ENCODE data around the gene METTL24.

The METTL24 gene

DNA sequence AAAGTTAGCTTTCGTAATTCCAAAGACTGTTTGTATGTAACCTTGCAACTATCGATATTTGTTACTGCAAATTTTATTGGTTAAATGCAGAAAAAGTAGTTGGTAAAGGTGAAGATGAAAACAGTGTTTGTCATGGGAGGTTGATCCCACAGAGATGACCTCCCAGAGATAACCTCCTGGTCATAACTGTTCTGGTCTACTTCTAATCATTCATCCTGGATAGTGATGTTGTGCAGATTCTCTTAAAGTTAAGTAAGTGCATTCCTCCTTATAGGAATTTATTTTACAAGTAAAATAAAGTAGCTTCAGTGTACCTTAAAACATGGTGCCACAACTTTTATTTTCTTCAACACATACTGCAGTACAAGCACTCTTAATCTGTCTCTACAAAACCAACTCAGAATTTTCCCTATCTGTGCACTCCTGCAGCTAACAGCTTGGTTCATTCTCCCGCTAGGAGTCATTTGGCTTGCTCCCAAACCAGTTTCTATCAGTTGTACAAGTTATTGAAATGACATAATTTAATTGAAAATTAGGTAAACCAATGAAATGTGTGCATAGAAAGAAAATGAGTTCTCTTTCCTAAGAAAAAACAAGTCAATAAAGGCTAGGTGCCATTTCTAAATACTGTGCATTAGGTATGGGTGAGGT, 19.2 kb downstream of the METTL24 start:
- TF ChIP-seq ISL1 (CRISPR knock-in tag; IDR thresholded peaks at IDR 0.05), result peak; percentile 82
- no peak for TF ChIP-seq PPARA (CRISPR knock-in tag; IDR thresholded peaks at IDR 0.05; ENCODE audit: borderline replicate concordance)
- no peak for TF ChIP-seq RARB (CRISPR knock-in tag; IDR thresholded peaks at IDR 0.05)
- TF ChIP-seq, protein P1, sequence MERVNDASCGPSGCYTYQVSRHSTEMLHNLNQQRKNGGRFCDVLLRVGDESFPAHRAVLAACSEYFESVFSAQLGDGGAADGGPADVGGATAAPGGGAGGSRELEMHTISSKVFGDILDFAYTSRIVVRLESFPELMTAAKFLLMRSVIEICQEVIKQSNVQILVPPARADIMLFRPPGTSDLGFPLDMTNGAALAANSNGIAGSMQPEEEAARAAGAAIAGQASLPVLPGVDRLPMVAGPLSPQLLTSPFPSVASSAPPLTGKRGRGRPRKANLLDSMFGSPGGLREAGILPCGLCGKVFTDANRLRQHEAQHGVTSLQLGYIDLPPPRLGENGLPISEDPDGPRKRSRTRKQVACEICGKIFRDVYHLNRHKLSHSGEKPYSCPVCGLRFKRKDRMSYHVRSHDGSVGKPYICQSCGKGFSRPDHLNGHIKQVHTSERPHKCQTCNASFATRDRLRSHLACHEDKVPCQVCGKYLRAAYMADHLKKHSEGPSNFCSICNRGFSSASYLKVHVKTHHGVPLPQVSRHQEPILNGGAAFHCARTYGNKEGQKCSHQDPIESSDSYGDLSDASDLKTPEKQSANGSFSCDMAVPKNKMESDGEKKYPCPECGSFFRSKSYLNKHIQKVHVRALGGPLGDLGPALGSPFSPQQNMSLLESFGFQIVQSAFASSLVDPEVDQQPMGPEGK (CRISPR knock-in tag; IDR thresholded peaks at IDR 0.05; ENCODE audit: borderline replicate concordance), result no peak
- TF ChIP-seq ZFP30 (CRISPR knock-in tag; IDR thresholded peaks at IDR 0.05), result no peak
- TF ChIP-seq TOX (CRISPR knock-in tag; IDR thresholded peaks at IDR 0.05; ENCODE audit: borderline replicate concordance), result no peak
- peak; percentile 20; the same call in 2 of the 3 replicates for ATAC-seq

DNA sequence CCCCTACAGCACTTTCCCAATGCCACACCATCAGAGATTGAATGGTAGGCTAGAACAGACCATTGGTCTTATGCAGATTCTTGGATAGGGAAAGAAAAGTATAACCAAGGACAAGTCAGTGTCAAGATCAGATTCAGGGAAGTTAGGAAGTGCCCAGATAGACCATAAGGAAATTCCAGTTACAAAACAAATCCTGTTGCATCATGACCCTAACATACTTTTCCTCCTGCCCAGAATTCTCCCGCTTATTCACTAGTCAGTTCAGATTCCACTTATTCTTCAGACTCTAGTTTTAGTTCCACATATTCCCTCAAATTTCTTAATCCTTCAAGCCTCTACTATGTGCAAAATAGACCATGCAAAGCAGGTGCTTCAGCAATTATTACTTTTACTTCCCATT, 20.7 kb downstream of the METTL24 start:
- TF ChIP-seq, protein P2, sequence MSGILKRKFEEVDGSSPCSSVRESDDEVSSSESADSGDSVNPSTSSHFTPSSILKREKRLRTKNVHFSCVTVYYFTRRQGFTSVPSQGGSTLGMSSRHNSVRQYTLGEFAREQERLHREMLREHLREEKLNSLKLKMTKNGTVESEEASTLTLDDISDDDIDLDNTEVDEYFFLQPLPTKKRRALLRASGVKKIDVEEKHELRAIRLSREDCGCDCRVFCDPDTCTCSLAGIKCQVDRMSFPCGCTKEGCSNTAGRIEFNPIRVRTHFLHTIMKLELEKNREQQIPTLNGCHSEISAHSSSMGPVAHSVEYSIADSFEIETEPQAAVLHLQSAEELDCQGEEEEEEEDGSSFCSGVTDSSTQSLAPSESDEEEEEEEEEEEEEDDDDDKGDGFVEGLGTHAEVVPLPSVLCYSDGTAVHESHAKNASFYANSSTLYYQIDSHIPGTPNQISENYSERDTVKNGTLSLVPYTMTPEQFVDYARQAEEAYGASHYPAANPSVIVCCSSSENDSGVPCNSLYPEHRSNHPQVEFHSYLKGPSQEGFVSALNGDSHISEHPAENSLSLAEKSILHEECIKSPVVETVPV (CRISPR knock-in tag; IDR thresholded peaks at IDR 0.05), result no peak
- no peak for TF ChIP-seq TOX (CRISPR knock-in tag; IDR thresholded peaks at IDR 0.05; ENCODE audit: borderline replicate concordance)
- no peak for TF ChIP-seq ZC3H10 (CRISPR knock-in tag; IDR thresholded peaks at IDR 0.05)
- TF ChIP-seq ZFP3 (CRISPR knock-in tag; IDR thresholded peaks at IDR 0.05), result no peak
- no peak for TF ChIP-seq ZNF565 (CRISPR knock-in tag; conservative IDR thresholded peaks at IDR 0.05; ENCODE audit: low read depth)
- no peak for TF ChIP-seq CSDC2 (CRISPR knock-in tag; IDR thresholded peaks at IDR 0.05)
- no peak for TF ChIP-seq SNAI2 (CRISPR knock-in tag; IDR thresholded peaks at IDR 0.05)
- TF ChIP-seq, protein P3, sequence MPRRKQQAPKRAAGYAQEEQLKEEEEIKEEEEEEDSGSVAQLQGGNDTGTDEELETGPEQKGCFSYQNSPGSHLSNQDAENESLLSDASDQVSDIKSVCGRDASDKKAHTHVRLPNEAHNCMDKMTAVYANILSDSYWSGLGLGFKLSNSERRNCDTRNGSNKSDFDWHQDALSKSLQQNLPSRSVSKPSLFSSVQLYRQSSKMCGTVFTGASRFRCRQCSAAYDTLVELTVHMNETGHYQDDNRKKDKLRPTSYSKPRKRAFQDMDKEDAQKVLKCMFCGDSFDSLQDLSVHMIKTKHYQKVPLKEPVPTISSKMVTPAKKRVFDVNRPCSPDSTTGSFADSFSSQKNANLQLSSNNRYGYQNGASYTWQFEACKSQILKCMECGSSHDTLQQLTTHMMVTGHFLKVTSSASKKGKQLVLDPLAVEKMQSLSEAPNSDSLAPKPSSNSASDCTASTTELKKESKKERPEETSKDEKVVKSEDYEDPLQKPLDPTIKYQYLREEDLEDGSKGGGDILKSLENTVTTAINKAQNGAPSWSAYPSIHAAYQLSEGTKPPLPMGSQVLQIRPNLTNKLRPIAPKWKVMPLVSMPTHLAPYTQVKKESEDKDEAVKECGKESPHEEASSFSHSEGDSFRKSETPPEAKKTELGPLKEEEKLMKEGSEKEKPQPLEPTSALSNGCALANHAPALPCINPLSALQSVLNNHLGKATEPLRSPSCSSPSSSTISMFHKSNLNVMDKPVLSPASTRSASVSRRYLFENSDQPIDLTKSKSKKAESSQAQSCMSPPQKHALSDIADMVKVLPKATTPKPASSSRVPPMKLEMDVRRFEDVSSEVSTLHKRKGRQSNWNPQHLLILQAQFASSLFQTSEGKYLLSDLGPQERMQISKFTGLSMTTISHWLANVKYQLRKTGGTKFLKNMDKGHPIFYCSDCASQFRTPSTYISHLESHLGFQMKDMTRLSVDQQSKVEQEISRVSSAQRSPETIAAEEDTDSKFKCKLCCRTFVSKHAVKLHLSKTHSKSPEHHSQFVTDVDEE (CRISPR knock-in tag; IDR thresholded peaks at IDR 0.05), result no peak
- no peak for TF ChIP-seq ZNF8 (CRISPR knock-in tag; IDR thresholded peaks at IDR 0.05)
- TF ChIP-seq, protein P4, sequence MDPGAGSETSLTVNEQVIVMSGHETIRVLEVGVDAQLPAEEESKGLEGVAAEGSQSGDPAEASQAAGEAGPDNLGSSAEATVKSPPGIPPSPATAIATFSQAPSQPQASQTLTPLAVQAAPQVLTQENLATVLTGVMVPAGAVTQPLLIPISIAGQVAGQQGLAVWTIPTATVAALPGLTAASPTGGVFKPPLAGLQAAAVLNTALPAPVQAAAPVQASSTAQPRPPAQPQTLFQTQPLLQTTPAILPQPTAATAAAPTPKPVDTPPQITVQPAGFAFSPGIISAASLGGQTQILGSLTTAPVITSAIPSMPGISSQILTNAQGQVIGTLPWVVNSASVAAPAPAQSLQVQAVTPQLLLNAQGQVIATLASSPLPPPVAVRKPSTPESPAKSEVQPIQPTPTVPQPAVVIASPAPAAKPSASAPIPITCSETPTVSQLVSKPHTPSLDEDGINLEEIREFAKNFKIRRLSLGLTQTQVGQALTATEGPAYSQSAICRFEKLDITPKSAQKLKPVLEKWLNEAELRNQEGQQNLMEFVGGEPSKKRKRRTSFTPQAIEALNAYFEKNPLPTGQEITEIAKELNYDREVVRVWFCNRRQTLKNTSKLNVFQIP (CRISPR knock-in tag; IDR thresholded peaks at IDR 0.05; ENCODE audit: borderline replicate concordance, low read depth), result no peak

DNA sequence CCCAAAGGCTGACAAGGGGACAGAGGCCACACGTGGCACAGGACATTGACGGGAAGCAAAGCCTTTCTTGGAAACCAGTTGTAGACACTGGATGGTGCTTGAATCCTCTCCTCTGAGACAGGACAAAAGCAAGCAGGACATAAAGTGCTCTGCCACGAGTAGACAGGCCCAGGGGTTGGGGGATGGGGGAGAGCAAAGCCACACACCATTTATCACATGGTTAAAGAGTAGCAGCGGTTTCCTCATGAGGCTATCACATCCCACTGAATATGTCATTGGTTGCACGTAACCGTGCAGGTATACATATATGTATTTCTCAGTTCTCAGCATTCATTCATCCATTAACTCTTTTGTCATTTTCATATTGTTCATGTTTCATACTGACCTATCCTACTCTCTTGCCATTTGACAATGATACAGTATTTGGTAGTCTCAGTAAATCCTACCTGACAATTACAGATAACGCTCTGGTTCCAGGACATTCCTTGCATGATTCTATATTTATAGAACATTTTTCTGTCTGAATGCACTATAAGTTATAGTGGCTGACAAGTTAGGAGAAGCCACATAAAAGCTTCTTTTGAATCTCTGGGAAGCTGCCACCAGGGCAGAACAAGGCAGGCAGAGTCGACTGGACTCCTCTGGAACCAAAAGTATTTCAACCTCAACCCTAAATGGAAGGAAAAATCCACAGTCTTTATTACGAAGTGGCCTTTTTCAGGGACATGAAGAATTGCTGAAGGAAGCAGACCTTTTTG, 23.5 kb downstream of the METTL24 start:
- peak; percentile 94 for TF ChIP-seq ISL1 (CRISPR knock-in tag; IDR thresholded peaks at IDR 0.05)
- 0 out of 2 replicates have a peak, but pooled peaks have one; percentile 48 for TF ChIP-seq GLIS3 (CRISPR knock-in tag; IDR thresholded peaks at IDR 0.05)
- TF ChIP-seq ZNF70 (CRISPR knock-in tag; IDR thresholded peaks at IDR 0.05), result no peak
- ATAC-seq, result peak; percentile 65

More for the DNA sequence above, 20.7 kb downstream of the METTL24 start:
- ATAC-seq, result no peak

DNA sequence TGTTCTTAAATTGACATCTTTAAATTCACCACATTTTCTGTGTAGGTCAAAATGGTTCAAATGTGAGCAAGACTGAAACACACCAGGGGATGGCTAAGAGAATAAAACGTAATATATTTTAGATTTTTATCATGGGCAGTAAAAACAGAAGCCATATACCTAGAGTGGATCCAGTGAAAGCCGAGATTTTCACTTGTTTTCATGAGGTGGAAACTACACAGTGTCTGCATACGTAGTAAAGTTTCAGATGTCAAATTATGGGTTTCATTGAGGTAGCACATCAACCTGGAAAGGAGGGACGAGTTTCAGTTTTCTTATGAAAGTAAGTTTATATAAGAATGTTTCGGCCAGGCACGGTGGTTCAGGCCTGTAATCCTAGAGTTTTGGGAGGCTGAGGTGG, 25.9 kb downstream of the METTL24 start:
- TF ChIP-seq, protein P3 (CRISPR knock-in tag; IDR thresholded peaks at IDR 0.05), result no peak
- TF ChIP-seq ZFP30 (CRISPR knock-in tag; IDR thresholded peaks at IDR 0.05) (no peak), TCF4 (CRISPR knock-in tag; IDR thresholded peaks at IDR 0.05; ENCODE audit: borderline replicate concordance) (no peak), TOX (CRISPR knock-in tag; IDR thresholded peaks at IDR 0.05; ENCODE audit: borderline replicate concordance) (no peak), RARB (CRISPR knock-in tag; IDR thresholded peaks at IDR 0.05) (no peak), ARNTL (CRISPR knock-in tag; IDR thresholded peaks at IDR 0.05; ENCODE audit: borderline replicate concordance, low read depth) (no peak), ZFP3 (CRISPR knock-in tag; IDR thresholded peaks at IDR 0.05) (no peak)
- TF ChIP-seq, protein P5, sequence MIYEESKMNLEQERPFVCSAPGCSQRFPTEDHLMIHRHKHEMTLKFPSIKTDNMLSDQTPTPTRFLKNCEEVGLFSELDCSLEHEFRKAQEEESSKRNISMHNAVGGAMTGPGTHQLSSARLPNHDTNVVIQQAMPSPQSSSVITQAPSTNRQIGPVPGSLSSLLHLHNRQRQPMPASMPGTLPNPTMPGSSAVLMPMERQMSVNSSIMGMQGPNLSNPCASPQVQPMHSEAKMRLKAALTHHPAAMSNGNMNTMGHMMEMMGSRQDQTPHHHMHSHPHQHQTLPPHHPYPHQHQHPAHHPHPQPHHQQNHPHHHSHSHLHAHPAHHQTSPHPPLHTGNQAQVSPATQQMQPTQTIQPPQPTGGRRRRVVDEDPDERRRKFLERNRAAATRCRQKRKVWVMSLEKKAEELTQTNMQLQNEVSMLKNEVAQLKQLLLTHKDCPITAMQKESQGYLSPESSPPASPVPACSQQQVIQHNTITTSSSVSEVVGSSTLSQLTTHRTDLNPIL (CRISPR knock-in tag; IDR thresholded peaks at IDR 0.05; ENCODE audit: low read depth), result no peak
- ATAC-seq, result peak; percentile 2

Data from SK-N-SH treated with all-trans-retinoic acid at 6 μM for 48 hours (cell line).